HepG2 (cell line): ENCODE results near the gene L3MBTL4. TPM values are rescaled to one million over a fixed set of nuclear protein-coding genes. Genes with fewer than 3 reads are reported as not detected.
A peak's percentile ranks its signal among the peaks of the same experiment; 100 is the strongest.

Experiments
- ARID2 ChIP-seq: sonication (generic); formaldehyde crosslinking; IDR thresholded peaks from 2 replicates; pipeline ENCODE4 v1.8.1; 2022; ENCODE audit warnings: mild to moderate bottlenecking, missing genetic modification reagents, borderline replicate concordance
- HCFC1 ChIP-seq: fragments of 150-350 bp; IDR thresholded peaks from 2 replicates; pipeline ENCODE4 v1.6.1; 2014; ENCODE audit warnings: low read depth, low read length
- NR2F2 ChIP-seq: IDR thresholded peaks from 2 replicates; pipeline ENCODE4 v1.6.1; 2012; ENCODE audit warnings: low read depth, inconsistent platforms, borderline replicate concordance
- SMAD9 ChIP-seq: sonication (generic); formaldehyde crosslinking; IDR thresholded peaks from 2 replicates; pipeline ENCODE4 v1.5.1; 2020; ENCODE audit warnings: mild to moderate bottlenecking, missing genetic modification reagents
- ZFY ChIP-seq: sonication (generic); formaldehyde crosslinking; IDR thresholded peaks from 2 replicates; pipeline ENCODE4 v1.4.0; 2020; ENCODE audit warnings: missing genetic modification reagents
- ZKSCAN8 ChIP-seq: IDR thresholded peaks from 2 replicates; pipeline ENCODE4 v1.6.1; 2016; ENCODE audit warnings: borderline replicate concordance, missing genetic modification reagents, missing compliant biosample characterization
- ZNF18 ChIP-seq: sonication (generic); formaldehyde crosslinking; IDR thresholded peaks from 2 replicates; pipeline ENCODE4 v1.8.0; 2022; ENCODE audit warnings: mild to moderate bottlenecking, missing genetic modification reagents; ENCODE audit not compliant: insufficient replicate concordance
- ZNF616 ChIP-seq: sonication (generic); formaldehyde crosslinking; IDR thresholded peaks from 2 replicates; pipeline ENCODE4 v1.5.0; 2020; ENCODE audit warnings: low read depth, mild to moderate bottlenecking, missing genetic modification reagents
- ZNF646 ChIP-seq: sonication (generic); formaldehyde crosslinking; IDR thresholded peaks from 2 replicates; pipeline ENCODE4 v1.9.0; 2021; ENCODE audit warnings: mild to moderate bottlenecking, missing genetic modification reagents
- polyA plus RNA-seq, 8 experiments: library from polyadenylated mRNA; depleted of rRNA in 3 of 8; stranded (reverse) in 7 of 8; unstranded in 1 of 8; fragments of >200 nt; fragmentation: Illumina TruSeq in 4 of 8; extraction: Trizol in 4 of 8; gene quantifications; 2 replicates each; pipeline versions ENCODE4 v1.2.1 to v1.2.3, GENCODE V29; 2011 to 2016; ENCODE audit warnings: low read depth in 4 of 8, missing spikeins in 1 of 8, mixed read lengths in 1 of 8; ENCODE audit not compliant: insufficient read depth in 1 of 8
- total RNA-seq, 5 experiments: library from RNA; depleted of rRNA; stranded (reverse); fragments of >200 nt; fragmentation: Illumina TruSeq; extraction: Trizol; gene quantifications; 2 replicates each; pipeline ENCODE4 v1.2.3, GENCODE V29; 2016; ENCODE audit warnings: low read depth in 1 of 5
- TF ChIP-seq, protein P1 (sequence below): sonication (generic); formaldehyde crosslinking; IDR thresholded peaks from 2 replicates; pipeline ENCODE4 v1.4.0; 2020; ENCODE audit warnings: missing genetic modification reagents
- TF ChIP-seq, protein P2 (sequence below): sonication (generic); formaldehyde crosslinking; IDR thresholded peaks from 2 replicates; pipeline ENCODE4 v1.8.0; 2023; ENCODE audit warnings: mild to moderate bottlenecking, missing genetic modification reagents
- TF ChIP-seq, protein P3 (sequence below): sonication (generic); formaldehyde crosslinking; IDR thresholded peaks from 2 replicates; pipeline ENCODE4 v1.8.0; 2022; ENCODE audit warnings: mild to moderate bottlenecking, missing genetic modification reagents, moderate library complexity
- TF ChIP-seq, protein P4 (sequence below), 2 experiments: sonication (generic) in 1 of 2; formaldehyde crosslinking in 1 of 2; IDR thresholded peaks; 2 replicates each; pipeline versions ENCODE4 v1.4.0 to v1.6.1; 2018 to 2020; ENCODE audit warnings: missing genetic modification reagents in 2 of 2, borderline replicate concordance in 1 of 2, low read depth in 1 of 2, mild to moderate bottlenecking in 1 of 2, missing biosample characterization in 1 of 2

Gene L3MBTL4
- total and polyA plus RNA-seq, 2 of the 13 experiments (the other 11 are each of a cell fraction or from before 2014, with no cell fraction given), result 10.8 to 13.3 TPM

GRCh38 chr18:6370410-6370809 is 44.3 kb downstream of the L3MBTL4 start (continued):
- TF ChIP-seq, protein P1, sequence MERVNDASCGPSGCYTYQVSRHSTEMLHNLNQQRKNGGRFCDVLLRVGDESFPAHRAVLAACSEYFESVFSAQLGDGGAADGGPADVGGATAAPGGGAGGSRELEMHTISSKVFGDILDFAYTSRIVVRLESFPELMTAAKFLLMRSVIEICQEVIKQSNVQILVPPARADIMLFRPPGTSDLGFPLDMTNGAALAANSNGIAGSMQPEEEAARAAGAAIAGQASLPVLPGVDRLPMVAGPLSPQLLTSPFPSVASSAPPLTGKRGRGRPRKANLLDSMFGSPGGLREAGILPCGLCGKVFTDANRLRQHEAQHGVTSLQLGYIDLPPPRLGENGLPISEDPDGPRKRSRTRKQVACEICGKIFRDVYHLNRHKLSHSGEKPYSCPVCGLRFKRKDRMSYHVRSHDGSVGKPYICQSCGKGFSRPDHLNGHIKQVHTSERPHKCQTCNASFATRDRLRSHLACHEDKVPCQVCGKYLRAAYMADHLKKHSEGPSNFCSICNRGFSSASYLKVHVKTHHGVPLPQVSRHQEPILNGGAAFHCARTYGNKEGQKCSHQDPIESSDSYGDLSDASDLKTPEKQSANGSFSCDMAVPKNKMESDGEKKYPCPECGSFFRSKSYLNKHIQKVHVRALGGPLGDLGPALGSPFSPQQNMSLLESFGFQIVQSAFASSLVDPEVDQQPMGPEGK, result peak; percentile 53
- TF ChIP-seq, protein P2, sequence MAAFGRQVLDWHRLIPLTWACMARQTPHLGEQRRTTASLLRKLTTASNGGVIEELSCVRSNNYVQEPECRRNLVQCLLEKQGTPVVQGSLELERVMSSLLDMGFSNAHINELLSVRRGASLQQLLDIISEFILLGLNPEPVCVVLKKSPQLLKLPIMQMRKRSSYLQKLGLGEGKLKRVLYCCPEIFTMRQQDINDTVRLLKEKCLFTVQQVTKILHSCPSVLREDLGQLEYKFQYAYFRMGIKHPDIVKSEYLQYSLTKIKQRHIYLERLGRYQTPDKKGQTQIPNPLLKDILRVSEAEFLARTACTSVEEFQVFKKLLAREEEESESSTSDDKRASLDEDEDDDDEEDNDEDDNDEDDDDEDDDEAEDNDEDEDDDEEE (CRISPR knock-in tag), result no peak
- TF ChIP-seq, protein P3, sequence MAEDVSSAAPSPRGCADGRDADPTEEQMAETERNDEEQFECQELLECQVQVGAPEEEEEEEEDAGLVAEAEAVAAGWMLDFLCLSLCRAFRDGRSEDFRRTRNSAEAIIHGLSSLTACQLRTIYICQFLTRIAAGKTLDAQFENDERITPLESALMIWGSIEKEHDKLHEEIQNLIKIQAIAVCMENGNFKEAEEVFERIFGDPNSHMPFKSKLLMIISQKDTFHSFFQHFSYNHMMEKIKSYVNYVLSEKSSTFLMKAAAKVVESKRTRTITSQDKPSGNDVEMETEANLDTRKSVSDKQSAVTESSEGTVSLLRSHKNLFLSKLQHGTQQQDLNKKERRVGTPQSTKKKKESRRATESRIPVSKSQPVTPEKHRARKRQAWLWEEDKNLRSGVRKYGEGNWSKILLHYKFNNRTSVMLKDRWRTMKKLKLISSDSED (CRISPR knock-in tag), result no peak
- no peak for TF ChIP-seq HCFC1
- TF ChIP-seq ZNF616 (CRISPR knock-in tag), result no peak
- peak; percentile 73 for TF ChIP-seq ZNF18
- TF ChIP-seq ZKSCAN8 (CRISPR knock-in tag), result no peak
- TF ChIP-seq ARID2 (CRISPR knock-in tag), result no peak
- TF ChIP-seq ZFY (CRISPR knock-in tag), result peak; percentile 54; the same call in 1 of the 2 replicates
- TF ChIP-seq, protein P4, sequence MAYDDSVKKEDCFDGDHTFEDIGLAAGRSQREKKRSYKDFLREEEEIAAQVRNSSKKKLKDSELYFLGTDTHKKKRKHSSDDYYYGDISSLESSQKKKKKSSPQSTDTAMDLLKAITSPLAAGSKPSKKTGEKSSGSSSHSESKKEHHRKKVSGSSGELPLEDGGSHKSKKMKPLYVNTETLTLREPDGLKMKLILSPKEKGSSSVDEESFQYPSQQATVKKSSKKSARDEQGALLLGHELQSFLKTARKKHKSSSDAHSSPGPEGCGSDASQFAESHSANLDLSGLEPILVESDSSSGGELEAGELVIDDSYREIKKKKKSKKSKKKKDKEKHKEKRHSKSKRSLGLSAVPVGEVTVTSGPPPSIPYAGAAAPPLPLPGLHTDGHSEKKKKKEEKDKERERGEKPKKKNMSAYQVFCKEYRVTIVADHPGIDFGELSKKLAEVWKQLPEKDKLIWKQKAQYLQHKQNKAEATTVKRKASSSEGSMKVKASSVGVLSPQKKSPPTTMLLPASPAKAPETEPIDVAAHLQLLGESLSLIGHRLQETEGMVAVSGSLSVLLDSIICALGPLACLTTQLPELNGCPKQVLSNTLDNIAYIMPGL (CRISPR knock-in tag; IDR thresholded peaks at IDR 0.05; ENCODE audit: borderline replicate concordance in 1 of 2, low read depth in 1 of 2), result no peak
- TF ChIP-seq ZNF646 (CRISPR knock-in tag), result no peak
- no peak for TF ChIP-seq SMAD9 (CRISPR knock-in tag)
- no peak for TF ChIP-seq NR2F2
